Measurements from ENCODE around the gene KCNJ15. TPM values are rescaled to one million over a fixed set of nuclear protein-coding genes. Genes with fewer than 3 reads are reported as not detected.
A peak's percentile ranks its signal among the peaks of the same experiment; 100 is the strongest.

The KCNJ15 gene
- total and polyA plus RNA-seq, 2 experiments from 2014 or later = not detected

DNA sequence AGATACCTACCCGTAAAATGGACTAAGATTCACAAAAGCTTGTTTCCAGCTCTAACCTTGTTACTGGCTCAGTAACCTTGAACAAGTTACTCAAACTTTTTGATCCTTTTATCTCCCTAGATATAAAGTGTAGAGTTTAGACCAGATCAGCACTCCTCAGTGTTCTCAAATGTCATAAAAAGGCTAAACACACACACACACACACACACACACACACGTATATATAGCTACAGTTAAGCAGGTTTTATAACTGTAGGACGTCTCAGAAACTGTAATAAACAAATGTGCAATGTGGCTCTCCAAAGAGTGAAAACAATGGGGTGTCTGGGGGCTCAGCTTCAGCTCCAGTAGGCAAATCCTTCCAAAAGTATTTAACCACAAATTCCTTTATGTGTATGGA, 34.0 kb downstream of the KCNJ15 start:
- no peaks in the 10 kb centered on the region for H3K36me3 ChIP-seq (ENCODE audit: insufficient read depth)
- no peak overlapping the region for H3K27ac ChIP-seq (ENCODE audit: low read depth)
- H3K9me3 Mint-ChIP-seq = no peaks in the 10 kb centered on the region
- H3K27me3 Mint-ChIP-seq (ENCODE audit: insufficient read depth, low read depth, poor library complexity) = peaks cover 3% of the 10 kb centered on the region
- H3K36me3 Mint-ChIP-seq (ENCODE audit: low read depth) = no peaks in the 10 kb centered on the region
- H3K4me2 ChIP-seq = no peak overlapping the region
- H3K79me2 ChIP-seq (replicated peaks; ENCODE audit: insufficient read depth) = no peaks in the 10 kb centered on the region
- peaks cover 13% of the 10 kb centered on the region; the same call in 2 of the 3 replicates for H3K4me1 Mint-ChIP-seq
- no peak for ATAC-seq
- no peak overlapping the region for H3K27ac Mint-ChIP-seq
- no peaks in the 10 kb centered on the region for H4K20me1 ChIP-seq (replicated peaks; ENCODE audit: insufficient read depth)
- H3F3A ChIP-seq (replicated peaks; ENCODE audit: low read depth) = no peaks in the 10 kb centered on the region
- no peak overlapping the region for H3K4me3 ChIP-seq
- H2AFZ ChIP-seq = 0 out of 2 replicates have a peak overlapping the region, but pooled peaks have one; percentile 10
- H3K9me2 ChIP-seq (ENCODE audit: insufficient read depth) = 0 out of 2 replicates have a peak, but pooled peaks cover 3% of the 10 kb centered on the region
- TF ChIP-seq, protein P1, sequence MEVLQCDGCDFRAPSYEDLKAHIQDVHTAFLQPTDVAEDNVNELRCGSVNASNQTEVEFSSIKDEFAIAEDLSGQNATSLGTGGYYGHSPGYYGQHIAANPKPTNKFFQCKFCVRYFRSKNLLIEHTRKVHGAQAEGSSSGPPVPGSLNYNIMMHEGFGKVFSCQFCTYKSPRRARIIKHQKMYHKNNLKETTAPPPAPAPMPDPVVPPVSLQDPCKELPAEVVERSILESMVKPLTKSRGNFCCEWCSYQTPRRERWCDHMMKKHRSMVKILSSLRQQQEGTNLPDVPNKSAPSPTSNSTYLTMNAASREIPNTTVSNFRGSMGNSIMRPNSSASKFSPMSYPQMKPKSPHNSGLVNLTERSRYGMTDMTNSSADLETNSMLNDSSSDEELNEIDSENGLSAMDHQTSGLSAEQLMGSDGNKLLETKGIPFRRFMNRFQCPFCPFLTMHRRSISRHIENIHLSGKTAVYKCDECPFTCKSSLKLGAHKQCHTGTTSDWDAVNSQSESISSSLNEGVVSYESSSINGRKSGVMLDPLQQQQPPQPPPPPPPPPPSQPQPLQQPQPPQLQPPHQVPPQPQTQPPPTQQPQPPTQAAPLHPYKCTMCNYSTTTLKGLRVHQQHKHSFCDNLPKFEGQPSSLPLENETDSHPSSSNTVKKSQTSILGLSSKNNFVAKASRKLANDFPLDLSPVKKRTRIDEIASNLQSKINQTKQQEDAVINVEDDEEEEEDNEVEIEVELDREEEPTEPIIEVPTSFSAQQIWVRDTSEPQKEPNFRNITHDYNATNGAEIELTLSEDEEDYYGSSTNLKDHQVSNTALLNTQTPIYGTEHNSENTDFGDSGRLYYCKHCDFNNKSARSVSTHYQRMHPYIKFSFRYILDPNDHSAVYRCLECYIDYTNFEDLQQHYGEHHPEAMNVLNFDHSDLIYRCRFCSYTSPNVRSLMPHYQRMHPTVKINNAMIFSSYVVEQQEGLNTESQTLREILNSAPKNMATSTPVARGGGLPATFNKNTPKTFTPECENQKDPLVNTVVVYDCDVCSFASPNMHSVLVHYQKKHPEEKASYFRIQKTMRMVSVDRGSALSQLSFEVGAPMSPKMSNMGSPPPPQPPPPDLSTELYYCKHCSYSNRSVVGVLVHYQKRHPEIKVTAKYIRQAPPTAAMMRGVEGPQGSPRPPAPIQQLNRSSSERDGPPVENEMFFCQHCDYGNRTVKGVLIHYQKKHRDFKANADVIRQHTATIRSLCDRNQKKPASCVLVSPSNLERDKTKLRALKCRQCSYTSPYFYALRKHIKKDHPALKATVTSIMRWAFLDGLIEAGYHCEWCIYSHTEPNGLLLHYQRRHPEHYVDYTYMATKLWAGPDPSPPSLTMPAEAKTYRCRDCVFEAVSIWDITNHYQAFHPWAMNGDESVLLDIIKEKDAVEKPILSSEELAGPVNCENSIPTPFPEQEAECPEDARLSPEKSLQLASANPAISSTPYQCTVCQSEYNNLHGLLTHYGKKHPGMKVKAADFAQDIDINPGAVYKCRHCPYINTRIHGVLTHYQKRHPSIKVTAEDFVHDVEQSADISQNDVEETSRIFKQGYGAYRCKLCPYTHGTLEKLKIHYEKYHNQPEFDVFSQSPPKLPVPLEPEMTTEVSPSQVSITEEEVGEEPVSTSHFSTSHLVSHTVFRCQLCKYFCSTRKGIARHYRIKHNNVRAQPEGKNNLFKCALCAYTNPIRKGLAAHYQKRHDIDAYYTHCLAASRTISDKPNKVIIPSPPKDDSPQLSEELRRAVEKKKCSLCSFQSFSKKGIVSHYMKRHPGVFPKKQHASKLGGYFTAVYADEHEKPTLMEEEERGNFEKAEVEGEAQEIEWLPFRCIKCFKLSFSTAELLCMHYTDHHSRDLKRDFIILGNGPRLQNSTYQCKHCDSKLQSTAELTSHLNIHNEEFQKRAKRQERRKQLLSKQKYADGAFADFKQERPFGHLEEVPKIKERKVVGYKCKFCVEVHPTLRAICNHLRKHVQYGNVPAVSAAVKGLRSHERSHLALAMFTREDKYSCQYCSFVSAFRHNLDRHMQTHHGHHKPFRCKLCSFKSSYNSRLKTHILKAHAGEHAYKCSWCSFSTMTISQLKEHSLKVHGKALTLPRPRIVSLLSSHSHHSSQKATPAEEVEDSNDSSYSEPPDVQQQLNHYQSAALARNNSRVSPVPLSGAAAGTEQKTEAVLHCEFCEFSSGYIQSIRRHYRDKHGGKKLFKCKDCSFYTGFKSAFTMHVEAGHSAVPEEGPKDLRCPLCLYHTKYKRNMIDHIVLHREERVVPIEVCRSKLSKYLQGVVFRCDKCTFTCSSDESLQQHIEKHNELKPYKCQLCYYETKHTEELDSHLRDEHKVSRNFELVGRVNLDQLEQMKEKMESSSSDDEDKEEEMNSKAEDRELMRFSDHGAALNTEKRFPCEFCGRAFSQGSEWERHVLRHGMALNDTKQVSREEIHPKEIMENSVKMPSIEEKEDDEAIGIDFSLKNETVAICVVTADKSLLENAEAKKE (CRISPR knock-in tag; IDR thresholded peaks at IDR 0.05) = no peak
- no peak for TF ChIP-seq ZNF331 (CRISPR knock-in tag; IDR thresholded peaks at IDR 0.05; ENCODE audit: low read depth)
- H3K27me3 ChIP-seq (ENCODE audit: insufficient read depth) = no peaks in the 10 kb centered on the region
- H3K4me1 ChIP-seq (ENCODE audit: insufficient read depth) = peaks cover 10% of the 10 kb centered on the region
- H3K4me3 Mint-ChIP-seq = no peak overlapping the region
- no peak for DNase-seq (ENCODE audit: low spot score)

DNA sequence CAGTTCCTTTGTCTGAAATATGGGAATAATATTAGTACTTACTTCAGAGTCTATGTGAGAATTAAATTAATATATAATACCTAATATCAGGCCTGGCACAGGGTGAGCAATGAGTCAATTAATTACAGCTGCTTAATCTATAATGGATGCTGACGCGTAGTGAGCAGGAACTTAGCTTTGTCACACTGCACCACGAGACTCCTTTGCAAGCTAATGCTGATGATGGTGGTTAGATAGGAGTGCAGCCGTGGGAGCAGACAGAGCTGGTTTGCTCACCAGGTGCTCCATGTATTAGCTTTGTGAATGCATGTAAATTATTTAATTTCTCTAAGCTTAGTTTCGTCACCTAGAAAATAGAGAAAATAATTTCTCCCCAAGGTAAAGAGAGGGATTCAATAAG, 35.1 kb downstream of the KCNJ15 start:
- H3K9me2 ChIP-seq (ENCODE audit: insufficient read depth) = 0 out of 2 replicates have a peak, but pooled peaks cover 3% of the 10 kb centered on the region
- H3F3A ChIP-seq (replicated peaks; ENCODE audit: low read depth) = no peaks in the 10 kb centered on the region
- Mint-ChIP-seq H3K4me1 (peaks cover 20% of the 10 kb centered on the region; the same call in 2 of the 3 replicates), H3K36me3 (ENCODE audit: low read depth) (no peaks in the 10 kb centered on the region), H3K9me3 (no peaks in the 10 kb centered on the region), H3K27me3 (ENCODE audit: insufficient read depth, low read depth, poor library complexity) (peaks cover 2% of the 10 kb centered on the region), H3K4me3 (no peak overlapping the region), H3K27ac (no peak overlapping the region)
- H2AFZ ChIP-seq = no peak overlapping the region
- no peaks in the 10 kb centered on the region for H3K27me3 ChIP-seq (ENCODE audit: insufficient read depth)
- H3K36me3 ChIP-seq (ENCODE audit: insufficient read depth) = no peaks in the 10 kb centered on the region
- no peak overlapping the region for H3K4me3 ChIP-seq
- no peak overlapping the region for H3K27ac ChIP-seq (ENCODE audit: low read depth)
- ATAC-seq = no peak
- no peak overlapping the region for H3K4me2 ChIP-seq
- no peaks in the 10 kb centered on the region for H4K20me1 ChIP-seq (replicated peaks; ENCODE audit: insufficient read depth)
- H3K4me1 ChIP-seq (ENCODE audit: insufficient read depth) = peaks cover 13% of the 10 kb centered on the region
- no peaks in the 10 kb centered on the region for H3K79me2 ChIP-seq (replicated peaks; ENCODE audit: insufficient read depth)
- DNase-seq (ENCODE audit: low spot score) = no peak
- TF ChIP-seq ZNF331 (CRISPR knock-in tag; IDR thresholded peaks at IDR 0.05; ENCODE audit: low read depth) = no peak
- TF ChIP-seq, protein P2, sequence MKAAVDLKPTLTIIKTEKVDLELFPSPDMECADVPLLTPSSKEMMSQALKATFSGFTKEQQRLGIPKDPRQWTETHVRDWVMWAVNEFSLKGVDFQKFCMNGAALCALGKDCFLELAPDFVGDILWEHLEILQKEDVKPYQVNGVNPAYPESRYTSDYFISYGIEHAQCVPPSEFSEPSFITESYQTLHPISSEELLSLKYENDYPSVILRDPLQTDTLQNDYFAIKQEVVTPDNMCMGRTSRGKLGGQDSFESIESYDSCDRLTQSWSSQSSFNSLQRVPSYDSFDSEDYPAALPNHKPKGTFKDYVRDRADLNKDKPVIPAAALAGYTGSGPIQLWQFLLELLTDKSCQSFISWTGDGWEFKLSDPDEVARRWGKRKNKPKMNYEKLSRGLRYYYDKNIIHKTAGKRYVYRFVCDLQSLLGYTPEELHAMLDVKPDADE (IDR thresholded peaks at IDR 0.05) = no peak
- TF ChIP-seq, protein P3, sequence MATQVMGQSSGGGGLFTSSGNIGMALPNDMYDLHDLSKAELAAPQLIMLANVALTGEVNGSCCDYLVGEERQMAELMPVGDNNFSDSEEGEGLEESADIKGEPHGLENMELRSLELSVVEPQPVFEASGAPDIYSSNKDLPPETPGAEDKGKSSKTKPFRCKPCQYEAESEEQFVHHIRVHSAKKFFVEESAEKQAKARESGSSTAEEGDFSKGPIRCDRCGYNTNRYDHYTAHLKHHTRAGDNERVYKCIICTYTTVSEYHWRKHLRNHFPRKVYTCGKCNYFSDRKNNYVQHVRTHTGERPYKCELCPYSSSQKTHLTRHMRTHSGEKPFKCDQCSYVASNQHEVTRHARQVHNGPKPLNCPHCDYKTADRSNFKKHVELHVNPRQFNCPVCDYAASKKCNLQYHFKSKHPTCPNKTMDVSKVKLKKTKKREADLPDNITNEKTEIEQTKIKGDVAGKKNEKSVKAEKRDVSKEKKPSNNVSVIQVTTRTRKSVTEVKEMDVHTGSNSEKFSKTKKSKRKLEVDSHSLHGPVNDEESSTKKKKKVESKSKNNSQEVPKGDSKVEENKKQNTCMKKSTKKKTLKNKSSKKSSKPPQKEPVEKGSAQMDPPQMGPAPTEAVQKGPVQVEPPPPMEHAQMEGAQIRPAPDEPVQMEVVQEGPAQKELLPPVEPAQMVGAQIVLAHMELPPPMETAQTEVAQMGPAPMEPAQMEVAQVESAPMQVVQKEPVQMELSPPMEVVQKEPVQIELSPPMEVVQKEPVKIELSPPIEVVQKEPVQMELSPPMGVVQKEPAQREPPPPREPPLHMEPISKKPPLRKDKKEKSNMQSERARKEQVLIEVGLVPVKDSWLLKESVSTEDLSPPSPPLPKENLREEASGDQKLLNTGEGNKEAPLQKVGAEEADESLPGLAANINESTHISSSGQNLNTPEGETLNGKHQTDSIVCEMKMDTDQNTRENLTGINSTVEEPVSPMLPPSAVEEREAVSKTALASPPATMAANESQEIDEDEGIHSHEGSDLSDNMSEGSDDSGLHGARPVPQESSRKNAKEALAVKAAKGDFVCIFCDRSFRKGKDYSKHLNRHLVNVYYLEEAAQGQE (IDR thresholded peaks at IDR 0.05; ENCODE audit: unreplicated experiment) = no peak
- no peak for TF ChIP-seq EZH2 (IDR thresholded peaks at IDR 0.05; ENCODE audit: low read depth, unreplicated experiment)
- no peak for TF ChIP-seq EZH2phosphoT487 (IDR thresholded peaks at IDR 0.05; ENCODE audit: unreplicated experiment)
- TF ChIP-seq STAT1 (IDR thresholded peaks at IDR 0.05; ENCODE audit: unreplicated experiment) = no peak

All from GM23338 (cell line).